GM06990 (cell line): ENCODE measurements around the gene CDH3.

Source experiments
- DNase-seq: peaks from one replicate; pipeline ENCODE4 v3.0.0-alpha.2; 2011; ENCODE audit not compliant: insufficient read length; ENCODE audit errors: extremely low read depth
- H3K27me3 ChIP-seq: replicated peaks from 2 replicates; pipeline ENCODE4 v1.6.0; 2011; ENCODE audit warnings: low read length; ENCODE audit not compliant: control insufficient read depth, insufficient read depth
- H3K36me3 ChIP-seq: 2 replicates; pipeline ENCODE4 v1.5.1; 2011; ENCODE audit warnings: low read length; ENCODE audit not compliant: control insufficient read depth, insufficient read depth
- H3K4me3 ChIP-seq: replicated peaks from 2 replicates; pipeline ENCODE4 v1.5.1; 2011; ENCODE audit warnings: low read depth, mild to moderate bottlenecking, control low read depth, low read length
- TF ChIP-seq, protein P1 (sequence below): IDR thresholded peaks from 2 replicates; pipeline ENCODE4 v1.5.1; 2011; ENCODE audit warnings: low read length, control low read depth, mild to moderate bottlenecking, inconsistent platforms; ENCODE audit not compliant: insufficient read depth, poor library complexity, severe bottlenecking

CDH3 gene

DNA sequence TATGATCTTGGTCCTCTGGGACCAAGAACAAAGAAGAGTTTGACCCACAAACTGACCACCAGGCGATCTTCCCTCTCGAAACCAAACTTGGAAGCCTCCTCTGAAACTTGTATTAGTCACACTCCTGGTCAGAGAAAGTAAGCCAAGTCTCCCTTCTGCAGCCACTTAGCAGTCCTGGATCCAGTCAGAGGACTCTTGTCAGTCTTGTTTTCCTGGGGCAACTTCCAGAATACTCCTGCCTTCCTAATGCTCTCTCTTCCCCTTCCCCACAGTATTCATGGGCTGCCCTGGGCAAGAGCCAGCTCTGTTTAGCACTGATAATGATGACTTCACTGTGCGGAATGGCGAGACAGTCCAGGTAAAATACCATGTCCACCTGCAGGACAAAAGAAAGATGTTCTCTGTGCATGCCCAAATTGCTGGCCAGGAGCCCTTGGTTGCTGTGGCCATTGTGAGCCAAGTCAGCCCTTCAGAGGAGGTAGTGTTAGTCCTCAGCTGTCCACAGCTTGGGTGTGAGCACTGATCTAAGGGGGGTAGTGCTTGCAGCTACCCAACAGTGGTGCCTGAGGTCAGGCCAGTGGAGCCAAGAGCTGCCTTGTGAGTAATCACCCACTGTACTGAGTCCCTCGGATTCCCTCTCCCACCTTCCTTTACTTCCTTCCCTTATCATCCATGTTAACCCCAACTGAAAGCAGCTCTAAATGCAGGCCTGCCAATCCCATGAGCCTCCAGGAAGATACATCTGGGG is 31.2 kb downstream of the CDH3 start:
- no peak overlapping the region for H3K4me3 ChIP-seq
- no peaks in the 10 kb centered on the region for H3K36me3 ChIP-seq
- no peak for DNase-seq
- H3K27me3 ChIP-seq: no peaks in the 10 kb centered on the region
- TF ChIP-seq, protein P1, sequence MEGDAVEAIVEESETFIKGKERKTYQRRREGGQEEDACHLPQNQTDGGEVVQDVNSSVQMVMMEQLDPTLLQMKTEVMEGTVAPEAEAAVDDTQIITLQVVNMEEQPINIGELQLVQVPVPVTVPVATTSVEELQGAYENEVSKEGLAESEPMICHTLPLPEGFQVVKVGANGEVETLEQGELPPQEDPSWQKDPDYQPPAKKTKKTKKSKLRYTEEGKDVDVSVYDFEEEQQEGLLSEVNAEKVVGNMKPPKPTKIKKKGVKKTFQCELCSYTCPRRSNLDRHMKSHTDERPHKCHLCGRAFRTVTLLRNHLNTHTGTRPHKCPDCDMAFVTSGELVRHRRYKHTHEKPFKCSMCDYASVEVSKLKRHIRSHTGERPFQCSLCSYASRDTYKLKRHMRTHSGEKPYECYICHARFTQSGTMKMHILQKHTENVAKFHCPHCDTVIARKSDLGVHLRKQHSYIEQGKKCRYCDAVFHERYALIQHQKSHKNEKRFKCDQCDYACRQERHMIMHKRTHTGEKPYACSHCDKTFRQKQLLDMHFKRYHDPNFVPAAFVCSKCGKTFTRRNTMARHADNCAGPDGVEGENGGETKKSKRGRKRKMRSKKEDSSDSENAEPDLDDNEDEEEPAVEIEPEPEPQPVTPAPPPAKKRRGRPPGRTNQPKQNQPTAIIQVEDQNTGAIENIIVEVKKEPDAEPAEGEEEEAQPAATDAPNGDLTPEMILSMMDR: no peak

DNA sequence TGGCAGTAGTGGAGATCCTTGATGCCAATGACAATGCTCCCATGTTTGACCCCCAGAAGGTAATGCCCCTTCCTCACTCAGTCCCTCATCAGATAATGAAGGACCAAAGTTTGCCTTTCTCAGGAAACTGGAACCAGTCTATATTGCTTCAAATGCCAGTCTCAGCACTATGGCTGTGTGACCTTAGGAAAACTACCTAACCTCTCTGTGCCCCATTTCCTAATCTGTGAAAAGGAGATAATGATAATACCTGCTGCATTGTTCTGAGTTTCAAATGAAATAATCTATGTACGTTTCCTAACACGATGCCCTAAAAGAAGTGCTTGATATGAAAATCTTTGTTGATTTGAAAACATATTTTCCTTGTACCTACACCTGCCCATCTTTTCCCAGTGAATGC is 35.9 kb downstream of the CDH3 start:
- no peaks in the 10 kb centered on the region for H3K36me3 ChIP-seq
- TF ChIP-seq, protein P1: no peak
- no peak for DNase-seq

DNA sequence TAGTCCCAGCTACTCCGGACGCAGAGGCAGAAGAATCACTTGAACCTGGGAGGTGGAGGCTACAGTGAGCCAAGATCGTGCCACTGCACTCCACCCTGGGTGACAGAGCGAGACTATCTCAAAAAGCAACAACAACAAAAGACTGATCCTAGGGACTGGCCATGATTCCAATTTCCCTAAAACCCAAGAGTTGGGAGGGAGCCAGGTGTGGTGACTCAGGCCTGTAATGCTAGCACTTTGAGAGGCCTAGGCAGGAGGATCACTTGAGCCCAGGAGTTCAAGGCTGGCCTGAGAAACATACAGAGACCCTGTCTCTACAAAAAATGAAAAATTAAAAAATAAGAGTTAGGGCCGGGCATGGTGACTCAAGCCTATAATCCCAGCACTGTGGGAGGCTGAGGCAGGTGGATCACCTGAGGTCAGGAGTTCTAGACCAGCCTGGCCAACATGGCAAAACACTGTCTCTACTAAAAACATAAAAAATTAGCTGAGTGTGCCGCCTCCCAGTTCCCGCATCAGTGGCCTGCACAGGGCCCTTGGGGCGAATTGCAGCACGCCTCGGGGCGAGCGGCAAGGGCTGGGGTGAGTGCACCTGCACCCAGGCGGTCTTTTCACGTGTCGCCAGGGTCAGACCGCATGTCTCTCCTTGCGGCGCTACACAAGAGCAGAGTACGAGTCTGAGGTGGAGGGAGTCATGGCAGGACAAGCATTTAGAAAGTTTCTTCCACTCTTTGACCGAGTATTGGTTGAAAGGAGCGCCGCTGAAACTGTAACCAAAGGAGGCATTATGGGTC is 40.8 kb downstream of the CDH3 start:
- H3K36me3 ChIP-seq: no peaks in the 10 kb centered on the region
- DNase-seq: no peak
- H3K4me3 ChIP-seq: no peak overlapping the region
- TF ChIP-seq, protein P1: no peak
- H3K27me3 ChIP-seq: no peaks in the 10 kb centered on the region

More for the DNA sequence above, 35.9 kb downstream of the CDH3 start:
- Histone ChIP-seq H3K27me3 (no peaks in the 10 kb centered on the region), H3K4me3 (no peak overlapping the region)

DNA sequence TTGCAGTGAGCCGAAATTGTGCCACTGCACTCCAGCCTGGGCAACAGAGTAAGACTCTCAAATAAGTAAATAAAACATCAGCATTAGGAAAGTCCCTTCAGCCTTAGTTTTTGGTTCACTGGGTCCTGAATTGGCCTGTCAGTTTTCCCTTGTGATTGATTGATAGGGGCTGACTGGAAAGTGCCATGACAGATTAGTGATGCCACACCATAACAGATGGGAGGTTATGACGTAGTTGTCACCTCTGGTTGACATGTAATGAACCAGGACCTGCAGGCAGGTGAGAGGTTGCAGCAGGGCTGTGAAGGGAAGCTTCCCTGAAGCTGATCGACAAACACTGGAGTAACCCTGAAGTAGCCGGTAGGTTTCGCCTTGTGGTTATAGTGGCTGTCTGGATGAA is 41.8 kb downstream of the CDH3 start:
- Histone ChIP-seq H3K27me3 (no peaks in the 10 kb centered on the region), H3K4me3 (no peak overlapping the region), H3K36me3 (no peaks in the 10 kb centered on the region)
- no peak for DNase-seq
- TF ChIP-seq, protein P1: no peak

DNA sequence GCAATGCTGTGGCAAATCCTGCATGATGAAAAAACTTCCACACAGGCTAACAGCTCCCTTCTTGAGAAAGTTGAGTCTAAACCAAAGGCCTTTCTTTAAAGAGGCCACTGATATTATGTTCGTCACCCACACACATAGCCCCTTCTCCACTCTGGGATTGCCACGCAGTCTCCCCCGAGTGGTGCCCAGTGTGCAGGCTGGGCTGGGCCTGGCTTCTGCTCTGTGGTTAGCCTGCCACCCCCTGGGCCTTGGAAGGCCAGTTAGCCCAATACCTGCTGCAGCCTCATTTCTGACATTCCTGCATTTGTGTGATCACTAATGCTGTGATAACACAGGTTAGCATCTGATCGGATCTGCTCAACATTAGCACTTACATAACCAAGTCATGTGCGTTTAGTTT is 44.8 kb downstream of the CDH3 start:
- TF ChIP-seq, protein P1: no peak
- Histone ChIP-seq H3K36me3 (no peaks in the 10 kb centered on the region), H3K4me3 (no peak overlapping the region), H3K27me3 (no peaks in the 10 kb centered on the region)
- DNase-seq: no peak
